ENCODE results near the gene PHOX2B. TPM values are rescaled to one million over a fixed set of nuclear protein-coding genes. Genes with fewer than 3 reads are reported as not detected.

The PHOX2B gene
- total and polyA plus RNA-seq, 12 donors: not detected

GRCh38 chr4:41750626-41751448, 2.3 kb upstream of the PHOX2B start:
- Histone ChIP-seq H3K9me3 (no peaks in the 10 kb centered on the region), H3K27me3 (peaks cover 24 to 100% (median 99%) of the 10 kb centered on the region in 7 donors), H3K36me3 (no peaks in the 10 kb centered on the region), H3K4me3 (no peak overlapping the region), H3K4me1 (peaks cover 0 to 22% (median 12%) of the 10 kb centered on the region in 9 donors), H3K27ac (no peak overlapping the region)
- no peak for TF ChIP-seq CTCF (IDR thresholded peaks at IDR 0.05)
- intact Hi-C loops (cut with DNase I): no loop called here
- no peak for ATAC-seq
- no peak for DNase-seq
- 3 to 7% methylated on average over 40 of the region's 40 CpGs for WGBS, 2 donors

GRCh38 chr4:41750121-41750625, 1.6 kb upstream of the PHOX2B start:
- WGBS, 2 donors: 4% methylated on average over 20 of the region's 20 CpGs
- Histone ChIP-seq H3K4me1 (peaks cover 0 to 22% (median 12%) of the 10 kb centered on the region in 9 donors), H3K27me3 (peaks cover 24 to 99% (median 98%) of the 10 kb centered on the region in 7 donors), H3K27ac (no peak overlapping the region), H3K9me3 (no peaks in the 10 kb centered on the region), H3K36me3 (no peaks in the 10 kb centered on the region), H3K4me3 (no peak overlapping the region)
- DNase-seq: no peak
- no peak for TF ChIP-seq CTCF (IDR thresholded peaks at IDR 0.05)
- ATAC-seq: no peak
- intact Hi-C loops (cut with DNase I): no loop called here

- Histone ChIP-seq H3K27me3 (peaks cover 24 to 99% (median 99%) of the 10 kb centered on the region in 7 donors), H3K4me1 (peaks cover 0 to 22% (median 12%) of the 10 kb centered on the region in 9 donors), H3K4me3 (no peak overlapping the region), H3K27ac (no peak overlapping the region), H3K9me3 (no peaks in the 10 kb centered on the region), H3K36me3 (no peaks in the 10 kb centered on the region)
- DNase-seq (no peak), ATAC-seq (no peak)
- WGBS, 2 donors: 8 to 9% methylated on average over 12 of the region's 12 CpGs
- no peak for TF ChIP-seq CTCF (IDR thresholded peaks at IDR 0.05)
- intact Hi-C loops (cut with DNase I): no loop called here
Measured at GRCh38 chr4:41749631-41750039, 1.1 kb upstream of the PHOX2B start.

- WGBS, 2 donors: 5 to 6% methylated on average over 21 of the region's 21 CpGs
- Histone ChIP-seq H3K27me3 (peaks cover 24 to 99% (median 98%) of the 10 kb centered on the region in 7 donors), H3K4me1 (peaks cover 0 to 22% (median 12%) of the 10 kb centered on the region in 9 donors), H3K27ac (no peak overlapping the region), H3K4me3 (no peak overlapping the region), H3K9me3 (no peaks in the 10 kb centered on the region), H3K36me3 (no peaks in the 10 kb centered on the region)
- intact Hi-C loops (cut with DNase I): no loop called here
- no peak for ATAC-seq
- DNase-seq: no peak
- no peak for TF ChIP-seq CTCF (IDR thresholded peaks at IDR 0.05)
Measured at GRCh38 chr4:41748074-41748570, 403 bp downstream of the PHOX2B start.
